H9 (cell line): ENCODE measurements around the gene ERN1. TPM values are rescaled to one million over a fixed set of nuclear protein-coding genes. Genes with fewer than 3 reads are reported as not detected.

Source experiments
- DNase-seq: peaks from one replicate; pipeline ENCODE4 v3.0.0-alpha.2; 2017
- H2AFZ ChIP-seq: one replicate; pipeline ENCODE4 v1.6.1; 2013; ENCODE audit warnings: mild to moderate bottlenecking, low read length, control low read depth, moderate library complexity
- H2AK5ac ChIP-seq: 2 replicates; pipeline ENCODE4 v1.6.1; 2013; ENCODE audit warnings: low read length, control low read depth, mixed read lengths; ENCODE audit not compliant: insufficient read length
- H2BK120ac ChIP-seq: one replicate; pipeline ENCODE4 v1.6.1; 2013; ENCODE audit warnings: low read depth, mild to moderate bottlenecking, low read length, control low read depth, inconsistent platforms; ENCODE audit not compliant: poor library complexity, severe bottlenecking
- H2BK12ac ChIP-seq: 2 replicates; pipeline ENCODE4 v1.6.1; 2013; ENCODE audit warnings: low read length, control low read depth, mixed read lengths, low read depth; ENCODE audit not compliant: insufficient read length
- H2BK15ac ChIP-seq: 2 replicates; pipeline ENCODE4 v1.6.1; 2013; ENCODE audit warnings: low read depth, low read length, control low read depth
- H2BK20ac ChIP-seq: one replicate; pipeline ENCODE4 v1.6.1; 2013; ENCODE audit warnings: low read depth, mild to moderate bottlenecking, low read length, control low read depth, inconsistent platforms; ENCODE audit not compliant: poor library complexity, severe bottlenecking
- H2BK5ac ChIP-seq: 2 replicates; pipeline ENCODE4 v1.6.1; 2013; ENCODE audit warnings: low read length, control low read depth, mixed read lengths; ENCODE audit not compliant: insufficient read length
- H3K14ac ChIP-seq: 2 replicates; pipeline ENCODE4 v1.6.1; 2013; ENCODE audit warnings: low read length, control low read depth; ENCODE audit not compliant: insufficient read depth
- H3K18ac ChIP-seq: 2 replicates; pipeline ENCODE4 v1.6.1; 2013; ENCODE audit warnings: low read depth, mild to moderate bottlenecking, mixed read lengths, low read length, control low read depth; ENCODE audit not compliant: insufficient read length
- H3K23ac ChIP-seq: 2 replicates; pipeline ENCODE4 v1.6.1; 2013; ENCODE audit warnings: low read length, control low read depth, mixed read lengths, low read depth; ENCODE audit not compliant: insufficient read length
- H3K23me2 ChIP-seq: 2 replicates; pipeline ENCODE4 v1.6.1; 2013; ENCODE audit warnings: low read depth, mild to moderate bottlenecking, mixed read lengths, low read length, control low read depth; ENCODE audit not compliant: insufficient read length, poor library complexity, severe bottlenecking
- H3K27ac ChIP-seq: 2 replicates; pipeline ENCODE4 v1.5.1; 2013; ENCODE audit warnings: low read length, control low read depth, mixed read lengths, low read depth; ENCODE audit not compliant: insufficient read length
- H3K27me3 ChIP-seq: 2 replicates; pipeline ENCODE4 v1.6.1; 2013; ENCODE audit warnings: low read length, control low read depth, inconsistent platforms; ENCODE audit not compliant: insufficient read depth
- H3K4ac ChIP-seq: 2 replicates; pipeline ENCODE4 v1.6.1; 2013; ENCODE audit warnings: low read depth, mild to moderate bottlenecking, control low read depth, inconsistent platforms, low read length, moderate library complexity
- H3K4me1 ChIP-seq: 2 replicates; pipeline ENCODE4 v1.6.1; 2013; ENCODE audit warnings: low read length, control low read depth, inconsistent platforms; ENCODE audit not compliant: insufficient read depth
- H3K4me2 ChIP-seq: 2 replicates; pipeline ENCODE4 v1.6.1; 2013; ENCODE audit warnings: low read length, control low read depth, mixed read lengths; ENCODE audit not compliant: insufficient read length, insufficient read depth
- H3K56ac ChIP-seq: 2 replicates; pipeline ENCODE4 v1.6.1; 2013; ENCODE audit warnings: low read depth, mild to moderate bottlenecking, mixed read lengths, low read length, control low read depth; ENCODE audit not compliant: insufficient read length
- H3K79me1 ChIP-seq: 2 replicates; pipeline ENCODE4 v1.6.1; 2013; ENCODE audit warnings: low read depth, mild to moderate bottlenecking, moderate library complexity, low read length, control low read depth, inconsistent platforms; ENCODE audit not compliant: insufficient read depth, poor library complexity, severe bottlenecking
- H3K79me2 ChIP-seq: 2 replicates; pipeline ENCODE4 v1.6.1; 2013; ENCODE audit warnings: low read length, control low read depth, inconsistent platforms; ENCODE audit not compliant: insufficient read depth
- H3K9ac ChIP-seq: 2 replicates; pipeline ENCODE4 v1.6.1; 2013; ENCODE audit warnings: low read length, control low read depth, mixed read lengths; ENCODE audit not compliant: insufficient read length; ENCODE audit errors: extremely low read depth
- H3K9me3 ChIP-seq: one replicate; pipeline ENCODE4 v1.6.1; 2013; ENCODE audit warnings: low read depth, low read length, inconsistent platforms; ENCODE audit not compliant: control insufficient read depth
- H3T11ph ChIP-seq: one replicate; pipeline ENCODE4 v1.6.1; 2013; ENCODE audit warnings: mild to moderate bottlenecking, low read length, control low read depth, inconsistent platforms
- H4K20me1 ChIP-seq: one replicate; pipeline ENCODE4 v1.6.1; 2013; ENCODE audit not compliant: control insufficient read depth, insufficient read length, insufficient read depth
- H4K5ac ChIP-seq: 2 replicates; pipeline ENCODE4 v1.6.1; 2013; ENCODE audit warnings: low read depth, mild to moderate bottlenecking, mixed read lengths, low read length, control low read depth; ENCODE audit not compliant: insufficient read length
- H4K8ac ChIP-seq: replicated peaks from 2 replicates; pipeline ENCODE4 v1.6.1; 2013; ENCODE audit warnings: low read length, control low read depth, mixed read lengths, low read depth; ENCODE audit not compliant: insufficient read length
- H4K91ac ChIP-seq: 2 replicates; pipeline ENCODE4 v1.6.1; 2013; ENCODE audit warnings: low read depth, mild to moderate bottlenecking, moderate library complexity, mixed read lengths, low read length, control low read depth; ENCODE audit not compliant: insufficient read length
- H3K27ac Mint-ChIP-seq, 3 experiments: 2 replicates in 2 of 3; 3 replicates in 1 of 3; pipeline ENCODE4 v1.8.0; 2020 to 2021; ENCODE audit warnings: mixed read lengths in 3 of 3, mild to moderate bottlenecking in 1 of 3, moderate library complexity in 1 of 3
- H3K27me3 Mint-ChIP-seq: 2 replicates; pipeline ENCODE4 v1.8.0; 2021; ENCODE audit warnings: low read depth, mild to moderate bottlenecking, moderate library complexity, mixed read lengths
- H3K36me3 Mint-ChIP-seq, 3 experiments: 2 replicates in 2 of 3; 3 replicates in 1 of 3; pipeline ENCODE4 v1.8.0; 2020 to 2021; ENCODE audit warnings: low read depth in 3 of 3, mixed read lengths in 3 of 3; ENCODE audit not compliant: insufficient read depth in 1 of 3
- H3K4me1 Mint-ChIP-seq, 2 experiments: 2 replicates each; pipeline ENCODE4 v1.8.0; 2020; ENCODE audit warnings: mixed read lengths in 2 of 2
- H3K4me3 Mint-ChIP-seq, 2 experiments: 2 replicates in 1 of 2; 3 replicates in 1 of 2; pipeline ENCODE4 v1.8.0; 2020 to 2021; ENCODE audit warnings: mild to moderate bottlenecking in 2 of 2, mixed read lengths in 2 of 2, moderate library complexity in 1 of 2
- H3K9me3 Mint-ChIP-seq, 2 experiments: 2 replicates in 1 of 2; 3 replicates in 1 of 2; pipeline ENCODE4 v1.8.0; 2020; ENCODE audit warnings: mild to moderate bottlenecking in 2 of 2, mixed read lengths in 2 of 2, moderate library complexity in 1 of 2
- WGBS: extraction: QIAGEN DNeasy Blood & Tissue Kit; methylation state at CpG from one replicate; pipeline ENCODE4 v1.1.7; 2013; ENCODE audit warnings: missing lambda C conversion rate, low lambda C conversion rate, mixed read lengths; ENCODE audit not compliant: insufficient read length; ENCODE audit errors: extremely low coverage; 5-methylcytosine and 5-hydroxymethylcytosine counted together
- total RNA-seq: library from RNA; stranded (reverse); gene quantifications from 2 replicates; pipeline ENCODE4 v1.2.1, GENCODE V29; 2021
- TF ChIP-seq, protein P1 (sequence below): fragments of 200-600 bp; sonication (generic); conservative IDR thresholded peaks from 3 replicates; pipeline ENCODE4 v1.8.0; 2021; ENCODE audit warnings: antibody characterized with exemption, mild to moderate bottlenecking

ERN1 gene
- total RNA-seq, 1 experiment from 2014 or later, result 5.0 TPM

DNA sequence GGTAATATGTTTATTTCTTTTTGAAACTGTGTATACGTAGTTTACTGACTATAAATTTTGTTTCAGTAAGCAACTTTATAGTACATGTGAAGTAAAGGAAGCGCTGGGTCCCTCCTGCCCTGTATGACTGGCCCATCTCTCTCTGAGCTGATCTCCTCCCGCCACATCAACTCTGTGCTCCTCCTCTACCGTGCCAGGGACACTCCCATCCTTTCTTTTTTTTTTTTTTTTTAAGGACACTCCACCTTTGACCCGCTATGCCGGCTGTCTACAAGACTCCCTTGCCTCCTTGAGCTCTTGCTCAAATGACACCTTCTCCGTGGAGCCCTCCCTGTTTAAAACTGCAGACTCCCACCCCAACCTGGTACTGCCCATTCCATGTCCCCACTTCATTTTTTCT is 35.5 kb downstream of the ERN1 start:
- H2AK5ac ChIP-seq, result no peak overlapping the region
- H3K9me3 Mint-ChIP-seq, result peaks cover 0 to 3% of the 10 kb centered on the region in 2 experiments; a peak in 1 of 5 replicates
- H3K4me3 Mint-ChIP-seq, result no peak overlapping the region
- H4K8ac ChIP-seq, result no peak overlapping the region
- no peak overlapping the region for H2BK12ac ChIP-seq
- no peak overlapping the region for H2BK20ac ChIP-seq
- no peak overlapping the region for H3K27ac ChIP-seq
- no peak overlapping the region for H2BK120ac ChIP-seq
- no peak overlapping the region for H3K9ac ChIP-seq
- no peak overlapping the region for H3K14ac ChIP-seq
- H4K20me1 ChIP-seq, result no peaks in the 10 kb centered on the region
- H3K4ac ChIP-seq, result no peak overlapping the region
- peak overlapping the region in 2 of 3 experiments; percentile 4 to 19; a peak in 1 of 7 replicates for H3K27ac Mint-ChIP-seq
- H3T11ph ChIP-seq, result no peak overlapping the region
- no peaks in the 10 kb centered on the region for H3K9me3 ChIP-seq
- no CpG with 5 or more reads among the region's 7 CpGs for WGBS
- no peaks in the 10 kb centered on the region for H3K27me3 Mint-ChIP-seq
- H3K4me1 ChIP-seq, result peaks cover 4% of the 10 kb centered on the region; the same call in 1 of the 2 replicates
- no peaks in the 10 kb centered on the region for H3K23me2 ChIP-seq
- no peak overlapping the region for H2BK15ac ChIP-seq
- no peak overlapping the region for H2BK5ac ChIP-seq
- no peak overlapping the region for H4K5ac ChIP-seq
- no peak overlapping the region for H3K23ac ChIP-seq
- peaks cover 12 to 13% of the 10 kb centered on the region in 2 experiments for H3K4me1 Mint-ChIP-seq
- no peak overlapping the region for H4K91ac ChIP-seq
- no peak overlapping the region for H3K56ac ChIP-seq
- H3K36me3 Mint-ChIP-seq, result peaks cover 6 to 13% (median 8%) of the 10 kb centered on the region in 3 experiments; a peak in 5 of 7 replicates
- no peaks in the 10 kb centered on the region for H3K27me3 ChIP-seq
- H3K79me2 ChIP-seq, result no peaks in the 10 kb centered on the region
- H2AFZ ChIP-seq, result no peak overlapping the region
- H3K18ac ChIP-seq, result no peak overlapping the region
- H3K79me1 ChIP-seq, result no peaks in the 10 kb centered on the region
- no peak for DNase-seq
- no peak overlapping the region for H3K4me2 ChIP-seq
- TF ChIP-seq, protein P1, sequence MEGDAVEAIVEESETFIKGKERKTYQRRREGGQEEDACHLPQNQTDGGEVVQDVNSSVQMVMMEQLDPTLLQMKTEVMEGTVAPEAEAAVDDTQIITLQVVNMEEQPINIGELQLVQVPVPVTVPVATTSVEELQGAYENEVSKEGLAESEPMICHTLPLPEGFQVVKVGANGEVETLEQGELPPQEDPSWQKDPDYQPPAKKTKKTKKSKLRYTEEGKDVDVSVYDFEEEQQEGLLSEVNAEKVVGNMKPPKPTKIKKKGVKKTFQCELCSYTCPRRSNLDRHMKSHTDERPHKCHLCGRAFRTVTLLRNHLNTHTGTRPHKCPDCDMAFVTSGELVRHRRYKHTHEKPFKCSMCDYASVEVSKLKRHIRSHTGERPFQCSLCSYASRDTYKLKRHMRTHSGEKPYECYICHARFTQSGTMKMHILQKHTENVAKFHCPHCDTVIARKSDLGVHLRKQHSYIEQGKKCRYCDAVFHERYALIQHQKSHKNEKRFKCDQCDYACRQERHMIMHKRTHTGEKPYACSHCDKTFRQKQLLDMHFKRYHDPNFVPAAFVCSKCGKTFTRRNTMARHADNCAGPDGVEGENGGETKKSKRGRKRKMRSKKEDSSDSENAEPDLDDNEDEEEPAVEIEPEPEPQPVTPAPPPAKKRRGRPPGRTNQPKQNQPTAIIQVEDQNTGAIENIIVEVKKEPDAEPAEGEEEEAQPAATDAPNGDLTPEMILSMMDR, result no peak
